ENCODE results near the gene EHMT1.

EHMT1 gene

DNA sequence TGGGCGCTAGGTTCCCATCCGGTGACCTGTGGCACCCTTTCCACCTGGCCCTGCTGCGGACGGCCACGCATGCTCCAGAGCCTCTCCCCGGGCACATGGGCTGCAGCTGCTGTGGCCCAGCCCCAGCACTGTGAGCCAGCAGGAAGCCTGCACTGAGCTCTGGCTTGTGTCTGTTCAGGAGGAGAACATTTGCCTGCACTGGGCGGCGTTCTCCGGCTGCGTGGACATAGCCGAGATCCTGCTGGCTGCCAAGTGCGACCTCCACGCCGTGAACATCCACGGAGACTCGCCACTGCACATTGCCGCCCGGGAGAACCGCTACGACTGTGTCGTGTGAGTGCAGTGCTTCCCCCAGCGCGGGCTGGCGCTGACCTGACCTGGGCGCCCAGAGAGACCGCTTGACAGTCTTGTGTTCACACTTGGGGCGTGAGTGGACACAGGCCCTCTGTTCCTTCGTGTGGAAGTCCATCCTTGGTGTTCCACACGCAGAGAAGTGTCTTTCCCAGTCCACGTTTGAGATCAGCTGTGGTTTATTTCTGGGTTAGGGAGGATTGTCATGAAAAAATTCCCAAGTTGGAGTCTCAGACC is 192.6 kb downstream of the EHMT1 start:
- Histone ChIP-seq H3K9ac (ENCODE audit: low read depth, low read length, poor library complexity, severe bottlenecking) (no peak overlapping the region), H3K79me2 (ENCODE audit: insufficient read depth, low read length) (no peaks in the 10 kb centered on the region), H3K9me2 (replicated peaks; ENCODE audit: low read depth, low read length) (no peaks in the 10 kb centered on the region), H3K4me1 (ENCODE audit: insufficient read depth, low read length, poor library complexity, severe bottlenecking) (no peaks in the 10 kb centered on the region), H4K20me1 (ENCODE audit: insufficient read depth, low read length, poor library complexity, severe bottlenecking) (no peaks in the 10 kb centered on the region), H3K4me2 (ENCODE audit: low read depth, low read length, poor library complexity, severe bottlenecking) (no peak overlapping the region), H3K27me3 (ENCODE audit: insufficient read depth, low read length, poor library complexity, severe bottlenecking) (no peaks in the 10 kb centered on the region), H2AFZ (ENCODE audit: low read length) (no peak overlapping the region), H3F3A (ENCODE audit: low read depth) (no peaks in the 10 kb centered on the region), H3K9me3 (ENCODE audit: insufficient read depth, low read depth, low read length) (no peaks in the 10 kb centered on the region), H3K4me3 (ENCODE audit: low read length, poor library complexity, severe bottlenecking) (no peak overlapping the region), H3K36me3 (ENCODE audit: insufficient read depth, low read length) (peaks cover 52% of the 10 kb centered on the region; the same call in 1 of the 2 replicates)
- TF ChIP-seq, protein P1, sequence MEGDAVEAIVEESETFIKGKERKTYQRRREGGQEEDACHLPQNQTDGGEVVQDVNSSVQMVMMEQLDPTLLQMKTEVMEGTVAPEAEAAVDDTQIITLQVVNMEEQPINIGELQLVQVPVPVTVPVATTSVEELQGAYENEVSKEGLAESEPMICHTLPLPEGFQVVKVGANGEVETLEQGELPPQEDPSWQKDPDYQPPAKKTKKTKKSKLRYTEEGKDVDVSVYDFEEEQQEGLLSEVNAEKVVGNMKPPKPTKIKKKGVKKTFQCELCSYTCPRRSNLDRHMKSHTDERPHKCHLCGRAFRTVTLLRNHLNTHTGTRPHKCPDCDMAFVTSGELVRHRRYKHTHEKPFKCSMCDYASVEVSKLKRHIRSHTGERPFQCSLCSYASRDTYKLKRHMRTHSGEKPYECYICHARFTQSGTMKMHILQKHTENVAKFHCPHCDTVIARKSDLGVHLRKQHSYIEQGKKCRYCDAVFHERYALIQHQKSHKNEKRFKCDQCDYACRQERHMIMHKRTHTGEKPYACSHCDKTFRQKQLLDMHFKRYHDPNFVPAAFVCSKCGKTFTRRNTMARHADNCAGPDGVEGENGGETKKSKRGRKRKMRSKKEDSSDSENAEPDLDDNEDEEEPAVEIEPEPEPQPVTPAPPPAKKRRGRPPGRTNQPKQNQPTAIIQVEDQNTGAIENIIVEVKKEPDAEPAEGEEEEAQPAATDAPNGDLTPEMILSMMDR (conservative IDR thresholded peaks at IDR 0.05; ENCODE audit: low read length), result no peak
- TF ChIP-seq EZH2phosphoT487 (IDR thresholded peaks at IDR 0.05; ENCODE audit: borderline replicate concordance), result no peak

DNA sequence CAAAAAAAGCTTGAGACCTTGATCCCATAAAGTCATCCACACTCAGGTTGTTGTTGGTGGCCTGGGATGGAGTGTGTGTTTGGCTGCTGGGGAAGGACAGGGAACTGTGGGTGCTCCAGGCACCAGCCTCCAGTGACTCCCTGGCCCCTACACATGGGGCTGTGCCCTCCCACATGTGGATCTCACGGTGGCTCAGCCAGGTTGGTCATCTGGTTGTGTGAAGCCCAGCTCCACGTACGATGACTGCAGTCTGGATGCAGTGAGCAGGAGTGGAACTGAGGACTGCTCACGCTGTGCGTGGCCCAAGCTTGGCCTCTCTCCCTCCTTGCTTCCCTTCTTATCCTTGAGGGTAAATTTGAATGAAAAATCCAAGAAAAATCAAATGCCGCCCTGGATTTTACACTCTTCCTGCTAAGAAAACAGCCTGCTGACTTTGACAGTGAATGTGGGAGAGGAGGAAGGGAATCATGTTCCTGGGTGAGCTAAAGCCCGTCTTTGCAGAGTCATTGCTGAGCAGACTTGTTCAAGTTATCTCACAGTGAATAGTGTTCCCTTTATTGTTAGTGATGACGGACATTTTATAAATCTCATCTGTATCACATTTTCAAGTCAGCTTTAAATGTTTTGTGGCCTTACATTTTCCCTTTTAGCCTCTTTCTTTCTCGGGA is 193.7 kb downstream of the EHMT1 start:
- no peaks in the 10 kb centered on the region for H3K9me3 ChIP-seq (ENCODE audit: insufficient read depth, low read depth, low read length)
- H3K4me3 ChIP-seq (ENCODE audit: low read length, poor library complexity, severe bottlenecking), result no peak overlapping the region
- H3K4me2 ChIP-seq (ENCODE audit: low read depth, low read length, poor library complexity, severe bottlenecking), result no peak overlapping the region
- TF ChIP-seq, protein P1 (conservative IDR thresholded peaks at IDR 0.05; ENCODE audit: low read length), result no peak
- TF ChIP-seq EZH2phosphoT487 (IDR thresholded peaks at IDR 0.05; ENCODE audit: borderline replicate concordance), result no peak
- peaks cover 63% of the 10 kb centered on the region; the same call in 1 of the 2 replicates for H3K36me3 ChIP-seq (ENCODE audit: insufficient read depth, low read length)
- H3K9me2 ChIP-seq (replicated peaks; ENCODE audit: low read depth, low read length), result no peaks in the 10 kb centered on the region
- no peaks in the 10 kb centered on the region for H3F3A ChIP-seq (ENCODE audit: low read depth)
- no peaks in the 10 kb centered on the region for H3K79me2 ChIP-seq (ENCODE audit: insufficient read depth, low read length)
- no peak overlapping the region for H2AFZ ChIP-seq (ENCODE audit: low read length)
- no peaks in the 10 kb centered on the region for H4K20me1 ChIP-seq (ENCODE audit: insufficient read depth, low read length, poor library complexity, severe bottlenecking)
- no peak overlapping the region for H3K9ac ChIP-seq (ENCODE audit: low read depth, low read length, poor library complexity, severe bottlenecking)
- no peaks in the 10 kb centered on the region for H3K27me3 ChIP-seq (ENCODE audit: insufficient read depth, low read length, poor library complexity, severe bottlenecking)
- no peaks in the 10 kb centered on the region for H3K4me1 ChIP-seq (ENCODE audit: insufficient read depth, low read length, poor library complexity, severe bottlenecking)

GRCh38 chr9:137813167-137813566 is 194.4 kb downstream of the EHMT1 start:
- H3K9me2 ChIP-seq (replicated peaks; ENCODE audit: low read depth, low read length), result no peaks in the 10 kb centered on the region
- H3K36me3 ChIP-seq (ENCODE audit: insufficient read depth, low read length), result peaks cover 70% of the 10 kb centered on the region; the same call in 1 of the 2 replicates

More at GRCh38 chr9:137813167-137813566, 194.4 kb downstream of the EHMT1 start:
- Histone ChIP-seq H4K20me1 (ENCODE audit: insufficient read depth, low read length, poor library complexity, severe bottlenecking) (no peaks in the 10 kb centered on the region), H2AFZ (ENCODE audit: low read length) (no peak overlapping the region), H3K4me1 (ENCODE audit: insufficient read depth, low read length, poor library complexity, severe bottlenecking) (no peaks in the 10 kb centered on the region), H3K9me3 (ENCODE audit: insufficient read depth, low read depth, low read length) (no peaks in the 10 kb centered on the region), H3K9ac (ENCODE audit: low read depth, low read length, poor library complexity, severe bottlenecking) (no peak overlapping the region), H3K27me3 (ENCODE audit: insufficient read depth, low read length, poor library complexity, severe bottlenecking) (no peaks in the 10 kb centered on the region), H3K4me3 (ENCODE audit: low read length, poor library complexity, severe bottlenecking) (no peak overlapping the region), H3F3A (ENCODE audit: low read depth) (no peaks in the 10 kb centered on the region), H3K79me2 (ENCODE audit: insufficient read depth, low read length) (no peaks in the 10 kb centered on the region), H3K4me2 (ENCODE audit: low read depth, low read length, poor library complexity, severe bottlenecking) (no peak overlapping the region)
- TF ChIP-seq, protein P1 (conservative IDR thresholded peaks at IDR 0.05; ENCODE audit: low read length), result no peak
- TF ChIP-seq EZH2phosphoT487 (IDR thresholded peaks at IDR 0.05; ENCODE audit: borderline replicate concordance), result no peak

Data from Loucy (cell line).